WTC11 (cell line): Measurements from ENCODE around the gene MLH3. TPM values are rescaled to one million over a fixed set of nuclear protein-coding genes. Genes with fewer than 3 reads are reported as not detected.

ENCODE experiments used
- AR ChIP-seq: fragments of 250-450 bp; sonication (Bioruptor Pico); IDR thresholded peaks from 2 replicates; pipeline ENCODE4 v1.9.0; 2021; ENCODE audit warnings: mild to moderate bottlenecking
- ATF1 ChIP-seq: sonication (generic); formaldehyde crosslinking; IDR thresholded peaks from 2 replicates; pipeline ENCODE4 v1.8.1; 2023; ENCODE audit warnings: mild to moderate bottlenecking, moderate library complexity, missing genetic modification reagents
- CBFB ChIP-seq: sonication (generic); formaldehyde crosslinking; IDR thresholded peaks from 2 replicates; pipeline ENCODE4 v1.8.1; 2022; ENCODE audit warnings: mild to moderate bottlenecking, low read depth, missing genetic modification reagents
- CREB1 ChIP-seq: sonication (generic); formaldehyde crosslinking; IDR thresholded peaks from 2 replicates; pipeline ENCODE4 v1.8.0; 2023; ENCODE audit warnings: mild to moderate bottlenecking, missing genetic modification reagents
- E2F4 ChIP-seq: sonication (generic); formaldehyde crosslinking; IDR thresholded peaks from 2 replicates; pipeline ENCODE4 v1.8.1; 2022; ENCODE audit warnings: low read depth, mild to moderate bottlenecking, moderate library complexity, missing genetic modification reagents, borderline replicate concordance
- ELF4 ChIP-seq: sonication (generic); formaldehyde crosslinking; IDR thresholded peaks from 2 replicates; pipeline ENCODE4 v1.8.1; 2022; ENCODE audit warnings: low read depth, mild to moderate bottlenecking, moderate library complexity, missing genetic modification reagents
- EMX1 ChIP-seq: fragments of 250-450 bp; sonication (Bioruptor Pico); IDR thresholded peaks from 2 replicates; pipeline ENCODE4 v1.8.0; 2021; ENCODE audit warnings: mild to moderate bottlenecking
- ETV6 ChIP-seq: sonication (generic); formaldehyde crosslinking; IDR thresholded peaks from 2 replicates; pipeline ENCODE4 v1.8.1; 2022; ENCODE audit warnings: mild to moderate bottlenecking, missing genetic modification reagents
- FOXP4 ChIP-seq: sonication (generic); formaldehyde crosslinking; IDR thresholded peaks from 2 replicates; pipeline ENCODE4 v1.8.0; 2022; ENCODE audit warnings: mild to moderate bottlenecking, missing genetic modification reagents
- HMGXB4 ChIP-seq: sonication (generic); formaldehyde crosslinking; IDR thresholded peaks from 2 replicates; pipeline ENCODE4 v1.8.1; 2023; ENCODE audit warnings: mild to moderate bottlenecking, moderate library complexity, missing genetic modification reagents
- IRF1 ChIP-seq: sonication (generic); formaldehyde crosslinking; IDR thresholded peaks from 2 replicates; pipeline ENCODE4 v1.8.0; 2023; ENCODE audit warnings: missing genetic modification reagents
- MLX ChIP-seq: sonication (generic); formaldehyde crosslinking; IDR thresholded peaks from 2 replicates; pipeline ENCODE4 v1.8.1; 2023; ENCODE audit warnings: mild to moderate bottlenecking, missing genetic modification reagents, moderate library complexity
- PRDM15 ChIP-seq: sonication (generic); formaldehyde crosslinking; IDR thresholded peaks from 2 replicates; pipeline ENCODE4 v1.8.0; 2022; ENCODE audit warnings: missing genetic modification reagents
- SOX15 ChIP-seq: fragments of 250-450 bp; sonication (Bioruptor Pico); IDR thresholded peaks from 2 replicates; pipeline ENCODE4 v1.9.0; 2021; ENCODE audit warnings: mild to moderate bottlenecking
- TEAD4 ChIP-seq: sonication (generic); formaldehyde crosslinking; IDR thresholded peaks from 2 replicates; pipeline ENCODE4 v1.8.0; 2022; ENCODE audit warnings: mild to moderate bottlenecking, missing genetic modification reagents
- ZBTB43 ChIP-seq: sonication (generic); formaldehyde crosslinking; IDR thresholded peaks from 2 replicates; pipeline ENCODE4 v1.8.1; 2023; ENCODE audit warnings: mild to moderate bottlenecking, missing genetic modification reagents
- ZNF423 ChIP-seq: fragments of 250-450 bp; sonication (Bioruptor Pico); IDR thresholded peaks from 2 replicates; pipeline ENCODE4 v2.1.2; 2022; ENCODE audit warnings: mild to moderate bottlenecking, moderate library complexity
- ZNF425 ChIP-seq: fragments of 250-450 bp; sonication (Bioruptor Pico); conservative IDR thresholded peaks from 2 replicates; pipeline ENCODE4 v1.9.0; 2021; ENCODE audit warnings: mild to moderate bottlenecking
- ZNF671 ChIP-seq: fragments of 250-450 bp; sonication (Bioruptor Pico); IDR thresholded peaks from 2 replicates; pipeline ENCODE4 v1.8.0; 2021; ENCODE audit warnings: mild to moderate bottlenecking
- total RNA-seq: library from RNA; stranded (reverse); gene quantifications from 3 replicates; pipeline ENCODE4 v1.2.3, GENCODE V29; 2021

Gene MLH3
- total RNA-seq, 1 experiment from 2014 or later: 16.7 TPM

GRCh38 chr14:75069121-75069810 lies 18.0 kb upstream of the MLH3 start, which contains the start of gene ZC2HC1C (continued):
- no peak for TF ChIP-seq ZNF425 (CRISPR knock-in tag)
- TF ChIP-seq ELF4 (CRISPR knock-in tag): no peak
- TF ChIP-seq IRF1 (CRISPR knock-in tag): no peak
- TF ChIP-seq CBFB (CRISPR knock-in tag): no peak
- peak; percentile 75; the same call in 1 of the 2 replicates for TF ChIP-seq HMGXB4 (CRISPR knock-in tag)
- TF ChIP-seq PRDM15 (CRISPR knock-in tag): no peak
- TF ChIP-seq SOX15 (CRISPR knock-in tag): no peak
- peak; percentile 50 for TF ChIP-seq ZNF423 (CRISPR knock-in tag)
- no peak for TF ChIP-seq AR (CRISPR knock-in tag)
- TF ChIP-seq E2F4 (CRISPR knock-in tag): peak; percentile 64; the same call in 1 of the 2 replicates
- TF ChIP-seq MLX (CRISPR knock-in tag): no peak
- no peak for TF ChIP-seq TEAD4 (CRISPR knock-in tag)
- TF ChIP-seq ZNF671: no peak
- TF ChIP-seq ATF1 (CRISPR knock-in tag): no peak
- TF ChIP-seq ETV6 (CRISPR knock-in tag): 0 out of 2 replicates have a peak, but pooled peaks have one; percentile 61
- no peak for TF ChIP-seq EMX1
- TF ChIP-seq ZBTB43 (CRISPR knock-in tag): no peak
- TF ChIP-seq CREB1 (CRISPR knock-in tag): no peak
- peak; percentile 44; the same call in 1 of the 2 replicates for TF ChIP-seq FOXP4 (CRISPR knock-in tag)
